Measurements from ENCODE around the gene CCM2. TPM values are rescaled to one million over a fixed set of nuclear protein-coding genes. Genes with fewer than 3 reads are reported as not detected.

The CCM2 gene
- total and polyA plus RNA-seq, 2 of the 8 experiments (the other 6 are each of a cell fraction or from before 2014, with no cell fraction given), result 31.6 to 41.2 TPM

DNA sequence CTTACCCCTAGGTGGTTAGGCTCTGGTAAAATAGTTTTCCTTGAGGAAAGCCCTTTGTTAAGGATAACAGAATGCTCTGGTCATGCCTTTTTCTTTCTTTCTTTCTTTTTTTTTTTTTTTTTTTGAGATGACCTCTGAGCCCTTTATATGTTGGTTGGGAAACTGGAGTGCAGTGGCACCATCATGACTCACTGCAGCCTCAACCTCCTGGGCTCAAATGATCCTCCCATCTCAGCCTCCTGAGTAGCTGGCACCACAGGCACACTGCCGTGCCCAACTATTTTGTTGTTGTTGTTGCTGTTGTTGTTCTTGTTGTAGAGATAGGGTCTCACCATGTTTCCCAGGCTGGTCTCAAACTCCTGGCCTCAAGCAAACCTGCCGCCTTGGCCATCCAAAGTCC is 61.4 kb downstream of the CCM2 start:
- no peak overlapping the region for H4K91ac ChIP-seq (replicated peaks; ENCODE audit: insufficient read length, low read length)
- no peaks in the 10 kb centered on the region for H3K23me2 ChIP-seq (ENCODE audit: low read depth, low read length)
- H3K56ac ChIP-seq (replicated peaks; ENCODE audit: insufficient read length, low read depth, low read length), result no peak overlapping the region
- WGBS, 2 experiments (ENCODE audit: extremely low coverage in 1 of 2, insufficient coverage in 1 of 2, insufficient read length in 1 of 2, insufficient replicate concordance in 2 of 2, low coverage in 1 of 2, low lambda C conversion rate in 2 of 2, missing lambda C conversion rate in 1 of 2), result 92% methylated on average over 2 of the region's 2 CpGs; no CpG with 5 or more reads in 1 of the 2 experiments
- H4K5ac ChIP-seq (ENCODE audit: insufficient read length, low read depth, low read length), result no peak overlapping the region
- no peak for DNase-seq (ENCODE audit: low read depth in 1 of 2, low spot score in 2 of 2)
- H3K4me3 ChIP-seq (ENCODE audit: extremely low read depth in 1 of 4, insufficient read depth in 2 of 4, low read depth in 3 of 4, low read length in 4 of 4), result no peak overlapping the region
- peaks cover 2 to 4% of the 10 kb centered on the region in 2 experiments for H4K20me1 ChIP-seq (replicated peaks in 1 of 2; ENCODE audit: control insufficient read depth in 1 of 2, insufficient read depth in 2 of 2, low read length in 2 of 2)
- no peak for TF ChIP-seq HDAC6 (IDR thresholded peaks at IDR 0.05; ENCODE audit: low read depth, low read length)
- no peak for TF ChIP-seq RNF2 (IDR thresholded peaks at IDR 0.05; ENCODE audit: borderline replicate concordance, low read depth, low read length, missing control alignments, poor library complexity, severe bottlenecking)
- no peak for TF ChIP-seq NANOG (IDR thresholded peaks at IDR 0.05; ENCODE audit: insufficient read depth, low read depth, low read length, poor library complexity, severe bottlenecking)
- no peak for TF ChIP-seq CHD2 (IDR thresholded peaks at IDR 0.05; ENCODE audit: low read length)
- TF ChIP-seq SP1 (IDR thresholded peaks at IDR 0.05; ENCODE audit: low read depth, low read length), result no peak
- TF ChIP-seq, protein P1, sequence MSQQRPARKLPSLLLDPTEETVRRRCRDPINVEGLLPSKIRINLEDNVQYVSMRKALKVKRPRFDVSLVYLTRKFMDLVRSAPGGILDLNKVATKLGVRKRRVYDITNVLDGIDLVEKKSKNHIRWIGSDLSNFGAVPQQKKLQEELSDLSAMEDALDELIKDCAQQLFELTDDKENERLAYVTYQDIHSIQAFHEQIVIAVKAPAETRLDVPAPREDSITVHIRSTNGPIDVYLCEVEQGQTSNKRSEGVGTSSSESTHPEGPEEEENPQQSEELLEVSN (IDR thresholded peaks at IDR 0.05), result no peak
- no peak for TF ChIP-seq ATF3 (IDR thresholded peaks at IDR 0.05; ENCODE audit: insufficient read depth, low read depth, low read length)
- TF ChIP-seq, protein P2, sequence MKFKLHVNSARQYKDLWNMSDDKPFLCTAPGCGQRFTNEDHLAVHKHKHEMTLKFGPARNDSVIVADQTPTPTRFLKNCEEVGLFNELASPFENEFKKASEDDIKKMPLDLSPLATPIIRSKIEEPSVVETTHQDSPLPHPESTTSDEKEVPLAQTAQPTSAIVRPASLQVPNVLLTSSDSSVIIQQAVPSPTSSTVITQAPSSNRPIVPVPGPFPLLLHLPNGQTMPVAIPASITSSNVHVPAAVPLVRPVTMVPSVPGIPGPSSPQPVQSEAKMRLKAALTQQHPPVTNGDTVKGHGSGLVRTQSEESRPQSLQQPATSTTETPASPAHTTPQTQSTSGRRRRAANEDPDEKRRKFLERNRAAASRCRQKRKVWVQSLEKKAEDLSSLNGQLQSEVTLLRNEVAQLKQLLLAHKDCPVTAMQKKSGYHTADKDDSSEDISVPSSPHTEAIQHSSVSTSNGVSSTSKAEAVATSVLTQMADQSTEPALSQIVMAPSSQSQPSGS (IDR thresholded peaks at IDR 0.05; ENCODE audit: low read length), result no peak
- no peak for TF ChIP-seq GTF2F1 (IDR thresholded peaks at IDR 0.05; ENCODE audit: borderline replicate concordance, low read depth, low read length)
- no peak overlapping the region for H2BK15ac ChIP-seq (ENCODE audit: low read length)
- H2AFZ ChIP-seq (ENCODE audit: low read length), result no peak overlapping the region
- no peak overlapping the region for H3K14ac ChIP-seq (ENCODE audit: insufficient read length)
- no peak overlapping the region for H3K9ac ChIP-seq (replicated peaks in 1 of 4; ENCODE audit: extremely low read depth in 1 of 4, low read depth in 3 of 4, low read length in 3 of 4)
- no peak overlapping the region for H3K18ac ChIP-seq (ENCODE audit: extremely low read depth, low read length)
- H2AK5ac ChIP-seq (ENCODE audit: low read depth, low read length), result no peak overlapping the region
- H2BK120ac ChIP-seq (replicated peaks; ENCODE audit: low read depth, low read length), result no peak overlapping the region
- H3K79me2 ChIP-seq (ENCODE audit: control insufficient read depth in 1 of 2, insufficient read depth in 2 of 2, low read length in 2 of 2), result peaks cover 0 to 3% of the 10 kb centered on the region in 2 experiments; a peak in 1 of 4 replicates
- ChIA-PET POLR2A (ENCODE audit: partially characterized antibody) (no interaction called here), CTCF (ENCODE audit: partially characterized antibody) (no interaction called here)
- no peaks in the 10 kb centered on the region for H3K4me1 ChIP-seq (replicated peaks in 1 of 4; ENCODE audit: control insufficient read depth in 3 of 4, insufficient read depth in 4 of 4, low read length in 3 of 4)
- H3K27ac ChIP-seq (ENCODE audit: low read depth, low read length), result no peak overlapping the region
- H4K8ac ChIP-seq (ENCODE audit: extremely low read depth, insufficient read depth, low read length), result no peak overlapping the region
- H3K27me3 ChIP-seq (replicated peaks in 1 of 4; ENCODE audit: control insufficient read depth in 3 of 4, extremely low read depth in 1 of 4, insufficient read depth in 3 of 4, low read length in 3 of 4), result no peaks in the 10 kb centered on the region
- no peak overlapping the region for H3K23ac ChIP-seq (ENCODE audit: insufficient read length)
- no peak for FAIRE-seq
- H3K4ac ChIP-seq (replicated peaks; ENCODE audit: insufficient read length, low read depth, low read length), result no peak overlapping the region
- H2BK12ac ChIP-seq (ENCODE audit: low read depth, low read length), result no peak overlapping the region
- no peak overlapping the region for H2BK20ac ChIP-seq (ENCODE audit: low read length)
- no peaks in the 10 kb centered on the region for H3K9me3 ChIP-seq (ENCODE audit: insufficient read depth in 2 of 2, low read depth in 1 of 2, low read length in 1 of 2)
- peaks cover 2% of the 10 kb centered on the region; the same call in 1 of the 2 replicates for H3K79me1 ChIP-seq (ENCODE audit: low read depth, low read length)
- H2BK5ac ChIP-seq (ENCODE audit: low read depth, low read length), result no peak overlapping the region
- no peak overlapping the region for H3K4me2 ChIP-seq (ENCODE audit: insufficient read depth in 1 of 2, low read depth in 2 of 2, low read length in 2 of 2)
- peaks cover 0 to 6% (median 4%) of the 10 kb centered on the region in 4 experiments; a peak in 5 of 8 replicates for H3K36me3 ChIP-seq (ENCODE audit: control insufficient read depth in 2 of 4, insufficient read depth in 4 of 4, low read length in 3 of 4)

Data from H1 (cell line).